ENCODE results near the gene SMC1B.
A peak's percentile ranks its signal among the peaks of the same experiment; 100 is the strongest.
"Not testable (repeated sequence)": the region's sequence is repeated elsewhere in the genome, so short reads cannot be mapped to it uniquely, and the experiment has no call there.

The SMC1B gene

DNA sequence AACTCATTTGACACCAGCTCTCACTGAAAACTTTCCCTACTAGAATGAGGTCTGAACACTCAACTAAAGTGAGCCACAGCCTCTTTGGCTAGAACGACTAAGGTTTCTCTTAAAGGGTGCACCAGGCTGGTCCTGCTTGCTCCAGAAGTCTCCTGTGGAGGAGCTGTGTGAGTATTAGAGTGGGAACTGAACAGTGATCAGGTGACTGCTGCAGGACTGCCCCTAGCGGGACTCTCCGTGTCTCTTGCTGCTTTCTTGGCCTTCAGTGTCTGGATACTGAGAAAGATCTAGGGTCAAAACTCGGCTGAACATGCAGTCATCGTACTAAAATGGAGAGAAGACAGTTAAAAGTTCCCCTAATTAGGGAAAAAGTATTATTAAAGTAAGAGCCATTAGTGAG lies 69.1 kb downstream of the SMC1B start:
- DNase-seq = no peak

DNA sequence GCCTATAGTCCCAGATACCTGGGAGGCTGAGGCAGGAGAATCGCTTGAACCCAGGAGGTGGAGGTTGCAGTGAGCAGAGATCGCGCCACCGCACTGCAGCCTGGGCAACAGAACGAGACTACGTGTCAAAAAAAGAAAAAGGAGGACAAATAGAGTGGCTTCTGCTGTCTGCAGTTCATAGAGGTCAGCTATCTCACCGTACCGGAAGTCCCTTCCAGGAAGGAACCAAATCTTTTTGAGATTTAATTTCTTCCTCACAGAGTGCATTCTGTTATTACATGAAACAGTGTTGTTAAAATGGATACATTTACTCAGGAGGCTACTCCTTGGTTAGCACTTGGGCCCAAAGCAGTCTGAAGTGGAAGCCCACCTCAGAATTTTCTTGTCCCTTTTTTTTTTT lies 70.3 kb downstream of the SMC1B start:
- no peak for DNase-seq

DNA sequence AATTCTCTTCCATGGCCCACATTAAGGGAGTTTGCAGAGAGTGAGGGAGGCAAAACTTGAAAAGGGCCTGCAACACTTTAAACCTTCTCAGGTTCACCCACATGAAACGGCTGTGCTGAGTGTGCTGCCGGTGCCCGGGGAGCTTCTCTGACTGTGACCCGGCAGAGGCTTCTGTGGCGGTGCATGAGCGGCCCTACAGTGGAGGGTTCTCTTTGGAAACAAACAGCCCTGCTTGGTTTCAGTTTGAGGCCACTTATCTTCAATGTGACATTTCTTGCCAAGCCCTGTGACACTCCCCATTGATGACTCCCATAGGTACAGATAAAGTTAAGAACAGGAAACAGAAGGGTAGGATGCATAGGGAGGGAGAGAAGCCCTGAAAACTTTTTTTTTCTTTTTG lies 71.9 kb downstream of the SMC1B start:
- DNase-seq = no peak

DNA sequence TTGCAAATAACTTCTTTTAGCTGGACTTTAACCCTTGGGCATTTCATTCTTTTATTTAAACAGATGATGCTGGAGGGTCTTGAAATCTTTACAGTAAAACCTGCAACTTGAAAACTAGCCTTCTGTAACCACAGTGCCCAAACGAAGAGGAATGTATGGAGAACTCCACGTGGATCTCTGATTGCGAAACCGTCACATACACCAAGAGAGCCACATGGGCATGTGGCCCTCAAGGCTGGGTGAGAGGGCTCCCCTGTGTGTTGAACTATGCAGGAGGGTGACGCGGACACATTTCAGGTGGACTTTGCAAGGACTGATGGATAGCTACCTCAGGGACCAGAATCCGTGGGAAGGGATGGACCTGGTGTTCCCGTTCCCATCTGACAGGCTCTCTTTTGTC lies 73.1 kb downstream of the SMC1B start:
- DNase-seq = no peak

DNA sequence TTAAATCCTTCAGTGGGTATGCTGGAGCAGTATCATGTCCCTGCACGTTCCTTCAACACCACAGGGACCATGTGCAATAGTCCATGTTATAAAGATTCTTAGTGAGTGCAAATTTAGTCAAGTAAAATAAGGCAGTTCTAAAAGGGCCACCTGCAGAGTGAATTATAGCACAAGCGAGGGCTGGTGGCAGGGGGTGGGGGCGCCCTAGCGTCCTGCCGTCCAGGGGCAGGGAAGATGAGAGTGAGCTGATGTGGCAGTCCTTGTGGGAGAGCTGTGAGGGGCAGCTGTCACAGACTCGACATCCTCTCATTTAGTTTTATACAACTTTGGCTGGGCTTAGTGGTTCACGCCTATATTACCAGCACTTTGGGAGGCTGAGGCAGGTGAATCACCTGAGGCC lies 74.6 kb downstream of the SMC1B start:
- DNase-seq = no peak

DNA sequence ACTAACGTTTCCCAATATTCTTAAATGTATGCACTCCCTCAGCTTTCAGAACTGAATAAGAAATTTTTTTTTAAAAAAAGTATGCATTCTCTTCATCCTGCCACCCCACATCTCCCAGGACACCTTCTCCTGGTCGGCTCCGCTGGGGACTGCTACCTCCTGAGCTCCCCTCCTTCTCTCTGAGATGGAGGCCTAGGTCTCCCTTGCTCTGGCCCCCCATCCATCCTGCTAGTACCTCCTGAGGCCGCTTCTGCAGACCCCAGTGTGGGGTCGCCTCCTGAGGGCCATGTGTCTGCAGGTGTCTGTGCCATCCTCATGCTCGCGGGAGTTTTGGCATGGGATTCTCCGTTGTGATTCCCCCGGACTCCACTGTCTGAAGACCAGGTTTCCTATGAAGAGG lies 75.9 kb downstream of the SMC1B start:
- no peak for DNase-seq

DNA sequence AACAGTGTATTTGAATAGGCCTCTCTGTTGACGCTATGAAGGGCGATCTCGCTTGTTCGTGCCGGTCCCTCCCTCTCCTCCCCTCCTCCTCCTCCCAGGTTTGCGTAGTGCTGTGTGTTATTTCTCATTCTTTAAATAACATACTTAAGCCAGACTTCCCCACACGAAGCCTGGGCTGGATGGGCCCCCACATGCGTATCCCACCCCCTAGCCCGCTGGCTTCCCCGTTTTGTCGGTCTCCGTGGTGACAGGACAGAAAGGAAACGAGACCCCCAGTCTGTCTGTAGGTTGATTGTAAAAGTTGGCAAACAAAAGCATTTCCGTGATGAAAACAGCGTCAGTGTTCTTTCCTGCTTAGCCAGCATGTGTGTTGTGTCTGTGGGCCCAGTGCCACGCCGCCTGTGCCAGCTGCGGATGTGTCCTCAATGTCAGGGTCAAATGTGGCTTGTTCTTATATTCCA lies 76.4 kb downstream of the SMC1B start:
- peak; percentile 19 for DNase-seq

DNA sequence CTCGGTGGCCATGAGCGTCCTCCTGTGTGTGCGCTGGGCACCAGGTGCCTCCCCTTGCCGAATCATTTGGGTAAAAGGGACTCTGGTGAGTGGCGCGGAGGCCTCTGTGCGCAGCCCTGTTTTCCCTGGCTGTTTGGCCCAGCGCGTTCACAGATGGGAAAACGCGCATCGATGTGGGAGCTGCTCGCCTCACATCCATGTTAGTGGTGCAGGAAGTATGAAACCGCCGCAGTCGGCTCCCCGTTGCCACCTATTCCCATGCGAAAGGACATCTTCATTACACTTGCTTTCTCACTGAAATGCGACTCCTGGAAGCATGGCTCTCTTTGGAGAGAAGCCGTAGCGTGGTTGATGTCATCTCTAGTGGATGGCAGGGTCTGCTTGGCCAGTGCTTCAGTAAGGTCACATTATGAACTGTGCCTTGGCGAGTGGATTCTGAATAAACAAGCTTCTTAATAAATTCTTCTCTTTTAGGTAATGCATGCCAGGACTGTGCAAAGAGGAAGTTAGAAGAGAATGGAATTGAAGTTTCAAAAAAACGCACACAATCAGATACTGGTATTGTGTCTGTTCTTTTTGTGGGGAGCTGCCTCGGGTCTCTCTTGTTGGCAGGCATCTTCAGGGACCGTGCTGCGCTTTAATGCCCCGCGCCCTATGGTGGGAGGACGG lies 77.4 kb downstream of the SMC1B start:
- DNase-seq = no peak

DNA sequence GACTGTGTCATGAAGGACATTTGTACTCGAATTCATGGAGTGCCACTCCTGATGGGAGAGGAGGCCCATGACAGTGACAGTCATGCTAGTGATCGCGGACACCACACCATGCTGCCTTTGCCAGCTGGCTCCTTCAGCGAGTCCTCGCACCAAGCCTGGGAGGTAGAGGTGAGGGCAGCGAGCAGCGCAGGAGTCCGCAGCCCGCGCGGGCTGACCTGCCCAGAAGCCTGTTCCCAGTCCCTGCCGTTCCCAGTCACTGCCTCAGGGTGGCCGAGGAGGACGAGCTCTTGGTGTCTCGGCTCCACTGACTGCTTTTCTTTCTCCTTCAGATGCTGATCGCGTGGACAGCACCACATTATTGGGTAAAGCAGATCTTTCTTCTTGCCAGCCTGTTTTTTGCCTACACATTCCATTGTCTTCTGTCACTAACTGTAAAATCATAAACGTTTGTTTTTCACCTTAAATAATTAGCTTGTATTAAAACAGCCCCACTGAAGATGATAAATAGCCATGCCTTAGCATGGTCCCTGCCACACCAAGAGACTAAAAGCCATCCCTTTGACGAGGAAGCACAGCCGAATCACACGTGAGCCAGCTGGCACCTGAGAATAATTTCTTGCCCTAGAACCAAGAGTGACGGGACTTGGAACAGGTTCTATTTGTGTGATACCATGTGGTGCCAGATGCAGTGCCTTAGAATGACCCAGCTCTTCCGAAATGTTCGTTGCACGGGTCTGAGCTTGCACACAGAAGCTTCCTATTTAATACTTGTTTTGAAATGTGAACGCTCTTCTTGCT lies 78.2 kb downstream of the SMC1B start:
- DNase-seq = no peak

DNA sequence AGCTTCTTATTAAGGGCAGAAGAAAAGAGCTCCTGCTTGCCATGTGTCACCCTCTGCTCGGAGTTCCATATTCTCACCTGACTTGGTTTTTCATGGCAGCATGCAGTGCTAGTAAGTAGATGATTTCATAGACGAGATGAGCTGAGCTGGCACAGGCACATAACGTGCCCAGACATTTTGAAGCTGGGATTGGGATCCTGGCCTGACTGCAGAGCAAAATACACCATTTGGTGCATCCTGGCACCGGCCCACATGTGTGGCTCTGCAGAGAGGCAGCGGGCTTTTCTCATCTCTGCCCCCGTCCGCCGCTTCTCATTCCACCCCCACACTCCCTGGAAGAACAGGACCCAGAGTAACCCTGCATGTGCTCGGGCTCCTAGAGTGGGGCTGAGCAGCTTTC lies 78.9 kb downstream of the SMC1B start:
- no peak for DNase-seq

DNA sequence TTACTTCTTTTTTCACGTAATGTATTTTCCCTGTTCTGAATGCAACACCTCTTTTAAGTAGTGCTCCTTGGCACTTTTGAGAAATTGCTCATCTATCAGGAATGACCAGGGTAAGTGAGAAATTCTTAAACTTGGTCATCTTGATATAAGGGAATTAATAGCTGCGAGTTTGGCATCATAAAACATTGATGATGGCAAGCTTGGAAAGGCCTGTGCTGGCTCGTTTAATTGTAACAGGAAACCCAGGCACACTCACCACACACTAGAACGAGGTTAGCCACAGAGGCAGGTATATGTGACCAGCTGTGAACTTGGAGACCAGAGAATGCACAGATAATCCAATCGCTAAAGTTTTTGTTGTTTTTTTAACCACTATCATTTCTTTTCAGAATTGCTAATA lies 79.3 kb downstream of the SMC1B start:
- no peak for DNase-seq

DNA sequence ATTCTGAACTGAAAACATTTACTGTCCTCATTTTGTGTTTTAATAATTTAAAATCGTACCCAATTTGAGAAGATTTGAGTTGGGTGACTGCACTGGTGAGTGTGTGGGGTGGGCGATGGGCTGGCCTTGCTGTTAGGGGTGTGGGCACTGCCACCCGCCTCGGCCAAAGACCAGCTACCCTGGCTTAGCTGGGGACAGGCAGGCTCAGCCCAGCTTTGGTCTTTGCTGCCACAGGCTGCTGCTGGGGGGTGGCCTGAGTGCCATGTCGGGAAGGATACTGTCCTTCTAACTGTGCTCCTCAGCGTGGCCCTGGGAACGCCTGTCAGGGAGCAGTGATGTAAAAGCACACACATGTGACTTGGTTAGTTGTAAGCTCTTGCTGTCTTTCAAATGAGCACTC lies 81.4 kb downstream of the SMC1B start:
- DNase-seq = no peak

DNA sequence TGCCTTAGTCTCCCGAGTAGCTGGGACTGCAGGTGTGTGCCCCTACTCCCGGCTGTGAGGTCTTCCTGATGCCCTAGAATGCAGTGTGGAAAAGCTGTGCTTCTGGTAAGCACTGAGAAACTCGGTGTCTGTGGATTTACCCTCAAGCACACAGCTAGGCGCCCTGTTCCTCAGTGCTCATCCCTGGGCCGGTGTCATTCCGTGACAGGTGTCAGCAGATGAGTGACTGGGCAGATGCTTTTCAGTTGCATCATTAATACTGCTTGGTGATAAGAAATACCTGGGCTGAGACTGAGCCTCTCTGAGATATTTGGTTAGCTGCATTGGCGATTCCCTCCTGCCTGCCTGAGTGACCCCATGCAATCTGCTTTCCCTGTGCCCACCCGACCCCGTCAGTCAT lies 81.9 kb downstream of the SMC1B start:
- DNase-seq = no peak

DNA sequence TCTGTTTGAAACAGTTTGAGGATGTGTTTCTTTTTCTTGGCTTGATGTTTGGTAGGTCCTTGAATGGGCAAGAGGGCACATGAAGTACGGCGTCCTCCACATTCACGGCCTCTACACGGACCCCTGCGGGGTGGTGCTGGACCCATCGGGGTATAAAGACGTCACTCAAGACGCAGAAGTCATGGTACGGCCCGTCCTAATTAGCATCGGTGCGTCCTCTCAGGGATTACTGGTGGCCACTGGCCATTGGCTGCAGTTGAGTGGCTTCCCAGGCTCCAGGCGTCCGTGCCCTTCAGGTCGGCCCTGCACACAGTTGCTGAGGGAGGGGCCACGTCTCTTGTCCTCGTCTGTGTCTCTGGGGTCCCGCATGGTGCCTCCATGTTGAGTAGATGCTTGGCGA lies 82.9 kb downstream of the SMC1B start:
- no peak for DNase-seq

DNA sequence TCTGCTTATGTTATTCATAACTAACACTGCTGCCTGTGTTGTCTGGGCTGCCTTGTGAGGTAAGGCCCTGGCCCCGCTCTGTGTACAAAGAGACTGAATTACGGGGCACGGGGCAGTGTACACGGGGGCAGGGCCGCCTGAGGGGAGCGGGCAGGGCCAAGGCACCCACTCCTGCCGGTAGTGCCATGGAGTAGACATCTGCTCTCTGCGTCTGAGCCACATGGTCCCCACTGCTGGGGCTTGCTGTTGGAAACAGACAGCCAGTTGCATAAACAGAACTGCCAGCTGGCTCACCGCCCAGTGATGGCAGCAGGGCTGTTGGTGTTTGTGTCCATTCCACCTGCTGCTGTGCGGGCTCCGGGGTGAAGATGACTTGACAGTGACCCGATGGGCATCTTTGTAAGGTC lies 83.9 kb downstream of the SMC1B start:
- no peak for DNase-seq

DNA sequence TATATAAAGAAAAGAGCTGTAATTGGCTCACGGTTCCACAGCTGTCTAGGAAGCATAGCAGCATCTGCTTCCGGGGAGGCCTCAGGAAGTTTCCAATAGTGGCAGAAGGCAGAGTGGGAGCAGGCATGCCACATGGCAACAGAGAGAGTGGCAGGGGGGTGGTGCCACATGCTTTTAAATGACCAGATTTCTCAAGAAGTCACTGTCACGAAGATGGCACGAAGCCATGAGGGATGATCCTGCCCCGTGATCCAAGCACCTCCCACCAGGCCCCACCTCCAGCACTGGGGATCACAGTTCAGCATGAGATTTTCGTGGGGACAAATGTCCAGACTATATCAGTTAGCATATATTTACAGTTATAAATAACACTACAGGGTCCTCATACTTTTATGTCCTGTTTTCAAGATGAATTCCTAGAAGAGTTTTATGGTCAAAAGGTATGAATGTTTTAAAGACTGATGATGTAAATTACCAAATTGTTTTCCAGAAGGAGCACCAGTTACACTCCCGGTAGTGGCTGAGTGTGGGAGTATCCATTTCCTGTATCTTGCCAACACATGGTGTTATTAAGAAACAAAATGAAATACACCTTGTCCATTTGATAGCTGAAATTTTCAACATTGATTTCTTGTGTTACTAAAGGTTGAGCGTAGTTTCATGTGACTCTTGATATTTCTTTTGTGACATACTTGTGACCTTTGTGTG lies 84.4 kb downstream of the SMC1B start:
- no peak for DNase-seq

DNA sequence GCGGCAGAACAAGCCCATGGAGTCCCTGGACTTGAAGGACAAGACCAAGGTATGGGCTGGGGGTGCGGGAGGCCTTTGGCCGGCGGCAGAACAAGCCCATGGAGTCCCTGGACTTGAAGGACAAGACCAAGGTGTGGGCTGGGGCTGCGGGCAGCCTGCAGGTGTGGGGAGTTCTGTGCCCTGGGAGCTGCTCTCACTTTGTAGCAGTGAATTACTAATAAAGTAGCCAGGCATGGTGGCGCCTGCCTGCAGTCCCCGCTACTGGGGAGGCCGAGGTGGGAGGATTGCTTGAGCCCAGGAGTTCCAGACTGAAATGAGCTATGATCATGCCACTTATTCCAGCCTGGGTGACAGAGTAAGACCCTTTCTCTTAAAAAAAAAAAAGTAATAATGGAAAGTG lies 85.1 kb downstream of the SMC1B start:
- DNase-seq = not testable (repeated sequence)

DNA sequence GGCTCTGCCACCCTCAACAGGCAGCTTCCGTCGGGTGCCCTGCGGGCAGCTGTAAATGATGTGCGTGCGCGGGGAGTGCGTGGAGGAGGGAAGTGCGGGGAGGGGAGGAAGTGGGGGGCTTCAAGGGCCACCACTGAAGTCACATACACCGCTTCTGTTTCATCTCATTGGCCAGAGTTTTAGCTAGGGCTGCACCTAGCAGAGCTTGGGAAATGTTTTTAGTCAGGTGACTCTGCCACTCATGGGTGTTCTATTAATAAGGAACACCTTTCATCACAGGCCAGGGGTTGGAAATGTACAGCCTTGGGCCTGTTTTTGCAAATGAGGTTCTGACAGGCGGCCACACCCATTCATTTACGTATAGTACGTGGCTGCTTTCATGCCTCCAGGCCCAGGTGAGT lies 89.1 kb downstream of the SMC1B start:
- no peak for DNase-seq

DNA sequence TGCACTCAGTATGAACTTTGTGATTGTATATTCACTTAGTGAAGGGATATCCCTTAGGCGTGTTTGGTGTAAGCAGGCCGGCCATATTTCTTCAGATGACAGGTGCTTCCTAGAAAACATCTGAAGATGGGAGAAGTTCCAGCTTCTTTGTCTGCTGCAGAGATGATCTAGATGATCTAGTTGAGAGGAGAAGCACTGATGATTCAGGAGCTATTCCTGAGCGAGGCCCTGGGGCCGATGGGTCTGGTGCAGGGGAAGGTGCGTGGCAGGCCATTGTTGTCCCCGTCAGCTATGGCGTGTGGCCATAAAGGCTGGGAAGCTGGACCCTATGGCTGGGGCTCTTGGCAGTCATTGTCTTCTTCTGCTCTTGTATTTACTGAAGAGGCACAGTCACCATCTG lies 89.7 kb downstream of the SMC1B start:
- DNase-seq = no peak

DNA sequence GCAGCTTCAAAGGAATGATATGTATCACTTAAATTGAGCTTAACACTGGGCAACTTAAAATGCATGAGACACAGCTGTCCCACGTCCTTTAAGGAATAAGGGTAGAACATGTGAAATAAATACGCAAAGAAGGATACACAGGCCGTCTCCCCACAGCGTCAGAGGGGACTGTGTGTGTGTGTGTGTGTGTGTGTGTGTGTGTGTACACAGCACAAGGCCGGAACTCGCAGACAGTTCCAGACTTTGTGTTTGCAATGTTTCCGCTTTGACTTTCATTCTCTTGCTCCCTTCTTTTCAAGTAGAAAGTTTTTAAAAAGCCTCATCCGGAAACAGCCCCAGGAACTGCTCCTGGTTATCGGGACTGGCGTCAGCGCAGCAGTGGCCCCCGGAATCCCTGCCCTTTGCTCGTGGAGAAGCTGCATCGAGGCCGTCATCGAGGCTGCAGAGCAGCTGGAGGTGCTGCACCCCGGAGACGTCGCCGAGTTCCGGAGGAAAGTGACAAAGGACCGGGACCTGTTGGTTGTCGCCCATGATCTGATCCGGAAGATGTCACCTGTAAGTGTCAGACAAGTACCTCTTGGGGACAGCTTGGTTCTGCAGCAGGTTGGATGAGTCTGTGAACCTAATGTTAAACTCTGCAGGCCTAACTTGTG lies 90.4 kb downstream of the SMC1B start:
- DNase-seq = no peak

DNA sequence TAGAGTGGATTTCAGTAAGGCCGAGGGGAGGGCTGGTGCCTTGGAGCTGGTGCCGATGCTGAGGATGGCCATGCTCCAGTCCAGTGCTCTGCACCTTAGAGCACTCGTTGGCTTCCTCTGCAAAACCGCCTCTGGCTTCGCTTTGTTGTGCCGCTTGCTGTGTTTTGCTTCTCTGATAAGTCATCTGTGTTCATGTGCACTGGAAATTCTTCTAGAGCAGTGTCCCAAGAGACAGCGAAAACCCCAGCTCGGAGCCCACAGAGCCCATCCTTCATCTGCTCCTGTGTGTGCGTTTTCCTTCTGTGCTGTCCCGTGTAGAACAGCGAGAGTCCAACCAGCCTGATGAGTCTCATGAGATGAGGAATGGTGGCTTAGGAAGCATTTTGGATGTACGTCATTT lies 91.6 kb downstream of the SMC1B start:
- DNase-seq = no peak

DNA sequence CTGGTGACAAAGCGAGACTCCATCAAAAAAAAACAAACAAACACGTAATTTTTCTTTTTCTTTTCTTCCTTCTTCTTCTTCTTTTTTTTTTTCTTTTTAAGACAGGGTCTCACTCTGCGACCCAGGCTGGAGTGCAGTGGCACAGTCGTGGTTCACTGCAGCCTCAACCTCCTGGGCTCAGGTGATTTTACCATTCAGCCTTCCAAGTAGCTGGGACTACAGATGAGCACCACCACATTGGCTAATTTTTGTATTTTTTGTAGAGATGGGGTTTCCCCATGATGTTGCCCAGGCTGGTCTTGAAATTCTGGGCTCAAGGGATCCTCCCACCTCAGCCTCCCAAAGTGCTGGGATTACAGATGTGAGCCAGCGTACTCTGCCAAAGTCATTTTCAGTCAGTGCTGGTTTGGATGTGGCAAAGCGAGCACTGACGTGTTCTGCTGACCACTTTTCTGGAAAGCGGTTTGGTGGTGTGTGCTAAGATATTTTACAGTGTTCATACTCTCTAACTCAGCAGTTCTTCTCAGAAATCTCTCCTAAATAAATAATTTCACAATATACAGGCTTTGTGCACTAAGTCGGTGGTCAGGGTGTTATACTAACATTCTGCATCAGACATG lies 92.9 kb downstream of the SMC1B start:
- no peak for DNase-seq

DNA sequence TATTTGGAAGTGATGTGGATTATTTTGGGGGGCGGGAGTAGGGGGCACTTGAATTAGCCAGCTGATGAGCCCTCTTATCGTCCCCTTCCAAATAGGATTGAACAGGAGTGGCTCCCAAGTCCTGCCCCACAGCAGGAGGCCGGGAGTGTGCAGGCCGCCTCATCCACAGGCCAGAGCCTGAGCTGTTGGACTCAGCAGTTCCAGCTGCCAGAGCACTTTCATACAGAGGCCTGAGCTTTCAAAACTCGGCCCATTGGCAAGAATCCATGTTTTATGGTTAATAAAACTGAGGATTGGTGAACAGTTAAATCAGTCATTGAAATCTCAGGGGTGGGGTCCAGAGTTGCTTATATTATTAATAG lies 94.1 kb downstream of the SMC1B start:
- peak; percentile 66 for DNase-seq

Measured in fibroblast of upper back skin (primary cell).